ENCODE measurements around the gene NFIA. TPM values are rescaled to one million over a fixed set of nuclear protein-coding genes. Genes with fewer than 3 reads are reported as not detected.

Gene NFIA
- total and polyA plus RNA-seq, 9 of the 15 experiments (the other 6 are each of a cell fraction or from before 2014, with no cell fraction given) = 5.3 to 24.9 (median 9.8) TPM

GRCh38 chr1:61049850-61050540 lies 32.4 kb upstream of the NFIA start (continued):
- TF ChIP-seq E2F8 (IDR thresholded peaks at IDR 0.05; ENCODE audit: low read depth, partially characterized antibody) (peak; percentile 29), TEAD4 (IDR thresholded peaks at IDR 0.05; ENCODE audit: low read length) (peak; percentile 66), TEAD4 (CRISPR knock-in tag; IDR thresholded peaks at IDR 0.05; ENCODE audit: borderline replicate concordance) (no peak), CCNT2 (IDR thresholded peaks at IDR 0.05; ENCODE audit: borderline replicate concordance, extremely low read depth, insufficient read length, low read depth, low read length) (peak; percentile 36), NCOA6 (IDR thresholded peaks at IDR 0.05) (no peak), E2F5 (CRISPR knock-in tag; IDR thresholded peaks at IDR 0.05) (peak; percentile 79; the same call in 1 of the 2 replicates), ELK1 (CRISPR knock-in tag; IDR thresholded peaks at IDR 0.05) (no peak), PHF8 (IDR thresholded peaks at IDR 0.05; ENCODE audit: borderline replicate concordance, low read length) (peak; percentile 54; the same call in 1 of the 2 replicates), NCOR1 (IDR thresholded peaks at IDR 0.05) (peak; percentile 51; the same call in 1 of the 2 replicates), MEIS2 (IDR thresholded peaks at IDR 0.05; ENCODE audit: partially characterized antibody) (peak; percentile 28), SMARCA4 (IDR thresholded peaks at IDR 0.05) (0 out of 2 replicates have a peak, but pooled peaks have one; percentile 35), NFRKB (IDR thresholded peaks at IDR 0.05; ENCODE audit: low read depth) (no peak; the same call in none of the 2 replicates), ATF1 (CRISPR knock-in tag; IDR thresholded peaks at IDR 0.05) (no peak), ATF1 (tag; IDR thresholded peaks at IDR 0.05) (peak; percentile 56), ATF7 (IDR thresholded peaks at IDR 0.05) (peak; percentile 42; the same call in 1 of the 2 replicates), ZNF24 (IDR thresholded peaks at IDR 0.05) (peak; percentile 59; the same call in 1 of the 2 replicates), ZNF212 (CRISPR knock-in tag; IDR thresholded peaks at IDR 0.05) (no peak), YY1 (IDR thresholded peaks at IDR 0.05; ENCODE audit: borderline replicate concordance in 1 of 3, control insufficient read depth in 1 of 3, extremely low read depth in 1 of 3, insufficient read depth in 3 of 3, insufficient read length in 1 of 3, insufficient replicate concordance in 2 of 3, low read depth in 1 of 3, low read length in 2 of 3) (peak in 2 of 3 experiments; percentile 52 to 64), CHD4 (IDR thresholded peaks at IDR 0.05; ENCODE audit: insufficient read depth, insufficient replicate concordance, low read depth, low read length, poor library complexity, severe bottlenecking) (no peak), RHOXF2B (CRISPR knock-in tag; conservative IDR thresholded peaks at IDR 0.05) (no peak), BCOR (IDR thresholded peaks at IDR 0.05) (peak; percentile 47; the same call in 1 of the 2 replicates), ZNF124 (CRISPR knock-in tag; IDR thresholded peaks at IDR 0.05) (no peak), NCOA4 (IDR thresholded peaks at IDR 0.05; ENCODE audit: partially characterized antibody) (no peak), RBBP5 (IDR thresholded peaks at IDR 0.05; ENCODE audit: borderline replicate concordance, insufficient read depth, low read length, poor library complexity, severe bottlenecking) (peak; percentile 36), XRCC5 (IDR thresholded peaks at IDR 0.05; ENCODE audit: low read depth, low read length) (peak; percentile 96)
